ENCODE data around the gene FAM187B.

GRCh38 chr19:35236638-35237400, 8.3 kb upstream of the FAM187B start:
- TF ChIP-seq CTCF (IDR thresholded peaks at IDR 0.05 in 4 of 5, conservative IDR thresholded peaks at IDR 0.05 in 1 of 5) (no peak), POLR2A (IDR thresholded peaks at IDR 0.05) (no peak)
